HEK293T (cell line): ENCODE data around the gene GPR17.

Experiments
- CTCF ChIA-PET: fragments of 350-600 bp; formaldehyde crosslinking; extraction: SDS; loops from one replicate; lab custom pipeline; 2021; ENCODE audit warnings: antibody characterized with exemption, inconsistent platforms; lab: Yijun Ruan, JAX
- POLR2A ChIA-PET: fragments of 350-600 bp; formaldehyde crosslinking; extraction: SDS; loops from one replicate; lab custom pipeline; 2020; ENCODE audit warnings: antibody characterized with exemption, inconsistent platforms; lab: Yijun Ruan, JAX
- DNase-seq: peaks from one replicate; pipeline ENCODE4 v3.0.0; 2012; ENCODE audit warnings: mixed read lengths; ENCODE audit errors: extremely low spot score
- ARNT ChIP-seq: fragments of 450-650 bp; IDR thresholded peaks from 2 replicates; pipeline ENCODE4 v1.6.1; 2017; ENCODE audit warnings: mild to moderate bottlenecking
- BHLHE40 ChIP-seq: fragments of 450-650 bp; IDR thresholded peaks from 2 replicates; pipeline ENCODE4 v1.6.1; 2016; ENCODE audit warnings: mild to moderate bottlenecking, moderate library complexity, borderline replicate concordance
- CTBP1 ChIP-seq: fragments of 450-650 bp; IDR thresholded peaks from 2 replicates; pipeline ENCODE4 v1.6.1; 2016; ENCODE audit warnings: borderline replicate concordance
- ELF4 ChIP-seq: fragments of 450-650 bp; IDR thresholded peaks from 2 replicates; pipeline ENCODE4 v1.6.1; 2017; ENCODE audit warnings: antibody characterized with exemption
- FOXA1 ChIP-seq: fragments of 450-650 bp; IDR thresholded peaks from 2 replicates; pipeline ENCODE4 v1.6.1; 2016; ENCODE audit warnings: mild to moderate bottlenecking
- FOXK2 ChIP-seq: fragments of 450-650 bp; IDR thresholded peaks from 2 replicates; pipeline ENCODE4 v1.6.1; 2016; ENCODE audit warnings: mild to moderate bottlenecking
- FOXM1 ChIP-seq: fragments of 450-650 bp; IDR thresholded peaks from 2 replicates; pipeline ENCODE4 v1.6.1; 2017; ENCODE audit warnings: mild to moderate bottlenecking, borderline replicate concordance
- HDGF ChIP-seq: fragments of 450-650 bp; IDR thresholded peaks from 2 replicates; pipeline ENCODE4 v1.6.1; 2017; ENCODE audit warnings: antibody characterized with exemption, borderline replicate concordance
- L3MBTL2 ChIP-seq: fragments of 450-650 bp; conservative IDR thresholded peaks from 2 replicates; pipeline ENCODE4 v1.6.1; 2016; ENCODE audit warnings: mild to moderate bottlenecking
- LEF1 ChIP-seq: fragments of 450-650 bp; IDR thresholded peaks from 2 replicates; pipeline ENCODE4 v1.6.1; 2017; ENCODE audit warnings: mild to moderate bottlenecking, borderline replicate concordance
- NFRKB ChIP-seq: fragments of 450-650 bp; IDR thresholded peaks from 2 replicates; pipeline ENCODE4 v1.6.1; 2016; ENCODE audit warnings: mild to moderate bottlenecking, moderate library complexity
- SP1 ChIP-seq: fragments of 450-650 bp; IDR thresholded peaks from 2 replicates; pipeline ENCODE4 v1.6.1; 2017
- SUZ12 ChIP-seq: fragments of 450-650 bp; IDR thresholded peaks from 2 replicates; pipeline ENCODE4 v1.6.1; 2016; ENCODE audit warnings: mild to moderate bottlenecking
- TARDBP ChIP-seq: fragments of 450-650 bp; IDR thresholded peaks from 2 replicates; pipeline ENCODE4 v1.6.1; 2016
- ZNF384 ChIP-seq: fragments of 450-650 bp; IDR thresholded peaks from 2 replicates; pipeline ENCODE4 v1.6.1; 2016
- TF ChIP-seq, protein P1 (sequence below): fragments of 450-650 bp; IDR thresholded peaks from 2 replicates; pipeline ENCODE4 v1.6.1; 2016

The GPR17 gene

DNA sequence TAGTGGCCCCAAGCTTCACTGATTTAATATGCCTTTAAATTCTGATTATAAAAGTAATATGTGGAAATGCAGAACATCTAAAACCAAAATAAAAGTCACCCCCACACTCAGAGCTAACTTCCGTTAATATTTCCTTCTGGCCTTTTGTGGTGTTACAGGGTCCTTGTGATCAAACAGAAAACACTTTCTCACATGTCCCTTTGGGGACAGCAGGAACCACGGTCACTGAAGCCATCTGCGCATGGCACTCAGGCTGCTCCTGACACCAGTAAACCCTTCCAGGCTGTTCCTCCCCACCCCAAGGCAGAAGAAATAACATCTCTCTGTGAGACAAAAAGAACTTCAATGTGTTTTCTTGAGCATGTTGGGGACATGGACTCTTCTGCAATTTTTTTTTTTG, 25.1 kb upstream of the GPR17 start:
- DNase-seq: no peak
- TF ChIP-seq L3MBTL2 (no peak), BHLHE40 (no peak), FOXK2 (no peak), NFRKB (no peak), SP1 (no peak), FOXM1 (no peak), CTBP1 (no peak), SUZ12 (no peak), ARNT (no peak), LEF1 (no peak), ZNF384 (no peak)
- TF ChIP-seq, protein P1, sequence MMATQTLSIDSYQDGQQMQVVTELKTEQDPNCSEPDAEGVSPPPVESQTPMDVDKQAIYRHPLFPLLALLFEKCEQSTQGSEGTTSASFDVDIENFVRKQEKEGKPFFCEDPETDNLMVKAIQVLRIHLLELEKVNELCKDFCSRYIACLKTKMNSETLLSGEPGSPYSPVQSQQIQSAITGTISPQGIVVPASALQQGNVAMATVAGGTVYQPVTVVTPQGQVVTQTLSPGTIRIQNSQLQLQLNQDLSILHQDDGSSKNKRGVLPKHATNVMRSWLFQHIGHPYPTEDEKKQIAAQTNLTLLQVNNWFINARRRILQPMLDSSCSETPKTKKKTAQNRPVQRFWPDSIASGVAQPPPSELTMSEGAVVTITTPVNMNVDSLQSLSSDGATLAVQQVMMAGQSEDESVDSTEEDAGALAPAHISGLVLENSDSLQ: no peak
- CTCF ChIA-PET: no interaction called here
- POLR2A ChIA-PET: no interaction called here

DNA sequence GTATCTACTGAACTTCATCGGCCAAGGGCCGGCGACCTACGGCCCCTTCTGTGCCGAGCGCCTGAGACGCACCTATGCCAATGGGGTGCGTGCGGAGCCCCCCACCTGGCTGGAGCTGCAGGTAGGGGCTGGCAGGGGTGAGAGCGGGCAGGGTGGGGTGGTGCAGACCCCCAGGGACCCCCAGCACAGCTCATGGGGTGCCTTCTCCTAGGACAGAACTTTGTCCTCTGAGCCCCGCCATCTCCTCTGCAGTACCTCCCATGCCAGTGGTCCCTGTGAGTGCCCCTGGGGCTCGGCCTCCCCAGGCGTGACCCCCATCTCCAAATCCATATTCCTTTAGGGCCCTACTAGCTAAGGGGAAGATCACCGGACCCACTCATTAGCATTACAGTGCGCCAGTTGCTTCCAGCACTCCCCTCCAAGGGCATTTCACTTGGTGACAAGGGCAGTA, 23.9 kb upstream of the GPR17 start:
- POLR2A ChIA-PET: no interaction called here
- CTCF ChIA-PET: interaction anchor here (1.0 kb wide), 1 partner anchor 31 kb away, joined by 4 read pairs; no protein-coding TSS in a partner anchor
- DNase-seq: no peak
- TF ChIP-seq FOXA1 (no peak), ZNF384 (no peak), L3MBTL2 (no peak), TARDBP (no peak), FOXM1 (no peak), ARNT (no peak), FOXK2 (no peak), SP1 (no peak), LEF1 (no peak), NFRKB (no peak), BHLHE40 (no peak), CTBP1 (no peak)
- TF ChIP-seq, protein P1: no peak

DNA sequence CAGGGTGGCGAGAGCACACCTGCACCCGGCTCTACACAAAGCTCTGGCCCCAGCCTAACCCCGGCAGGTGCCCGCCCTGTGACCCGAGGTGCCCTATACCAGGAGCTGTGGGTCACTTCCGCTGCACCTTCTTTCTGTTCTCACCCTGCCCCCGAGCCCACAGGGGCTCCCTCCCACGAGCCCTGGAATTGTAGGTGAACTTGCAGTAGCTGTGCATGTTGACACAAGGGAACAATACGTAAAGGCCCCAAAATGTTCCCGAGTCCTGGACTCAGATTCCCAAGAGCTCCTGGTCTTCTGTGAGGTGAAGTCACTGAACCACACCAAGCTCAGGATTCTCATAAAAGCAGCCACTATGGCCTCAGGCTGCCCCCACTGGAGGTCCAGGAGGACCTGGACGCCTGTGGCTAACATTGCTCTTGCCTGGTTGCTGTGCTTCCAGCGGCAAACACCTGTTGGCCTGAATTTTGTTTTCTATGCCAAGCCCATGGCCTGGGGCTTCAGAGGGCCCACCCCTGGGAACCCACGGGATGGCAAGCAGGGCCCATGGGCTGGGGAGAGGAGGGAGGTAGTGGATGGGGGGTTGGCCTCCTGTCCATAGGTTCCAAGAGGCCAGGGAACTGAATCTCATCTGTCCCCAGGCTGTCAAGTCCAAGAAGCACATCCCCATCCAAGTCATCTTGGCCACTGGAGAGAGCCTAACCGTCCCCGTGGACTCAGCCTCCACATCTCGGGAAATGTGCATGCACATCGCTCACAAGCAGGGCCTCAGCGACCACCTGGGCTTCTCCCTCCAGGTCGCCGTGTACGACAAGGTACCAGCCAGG, 23.2 kb upstream of the GPR17 start:
- ChIA-PET CTCF (interaction anchor here (1.0 kb wide), 1 partner anchor 32 kb away, joined by 4 read pairs; no protein-coding TSS in a partner anchor), POLR2A (no interaction called here)
- TF ChIP-seq SP1 (no peak), FOXM1 (no peak), CTBP1 (no peak), FOXA1 (no peak), NFRKB (no peak), HDGF (no peak), ARNT (no peak), SUZ12 (no peak), BHLHE40 (no peak), ELF4 (no peak), FOXK2 (no peak), ZNF384 (no peak), LEF1 (no peak), TARDBP (no peak), L3MBTL2 (no peak)
- TF ChIP-seq, protein P1: no peak
- DNase-seq: no peak

- ChIA-PET CTCF (no interaction called here), POLR2A (no interaction called here)
- no peak for TF ChIP-seq CTBP1
- no peak for TF ChIP-seq HDGF
- no peak for TF ChIP-seq SP1
- no peak for TF ChIP-seq ARNT
- TF ChIP-seq ZNF384: no peak
- no peak for TF ChIP-seq NFRKB
- TF ChIP-seq, protein P1: no peak
- no peak for TF ChIP-seq LEF1
- TF ChIP-seq FOXM1: no peak
- no peak for TF ChIP-seq SUZ12
- TF ChIP-seq TARDBP: no peak
- no peak for TF ChIP-seq ELF4
- TF ChIP-seq FOXA1: no peak
- TF ChIP-seq BHLHE40: no peak
- no peak for TF ChIP-seq FOXK2
- no peak for TF ChIP-seq L3MBTL2
- DNase-seq: no peak
These were observed 22.3 kb upstream of the GPR17 start for GRCh38 chr2:127623388-127624319.
